Adrenal gland (tissue), 12 donors: Measurements from ENCODE around the gene MOCS2. TPM values are rescaled to one million over a fixed set of nuclear protein-coding genes. Genes with fewer than 3 reads are reported as not detected.

Experiments used
- DNase-seq, 7 donors: peaks; one replicate each; pipeline ENCODE4 v3.0.0-alpha.2; 2019 to 2020
- H3K27ac ChIP-seq, 5 donors: fragments of 200-600 bp; sonication (generic) in 4 of 5; 1 replicate in 3 of 5; 2 replicates in 2 of 5; pipeline versions ENCODE4 v1.5.1 to v1.8.0; 2016 to 2020; ENCODE audit warnings: mild to moderate bottlenecking in 1 of 5
- H3K27me3 ChIP-seq: fragments of 200-600 bp; 2 replicates; pipeline ENCODE4 v1.8.0; 2021
- H3K36me3 ChIP-seq, 2 donors: fragments of 200-600 bp; replicated peaks in 1 of 2; 1 replicate in 1 of 2; 2 replicates in 1 of 2; pipeline versions ENCODE4 v1.5.1 to v1.8.0; 2018 to 2022
- H3K4me1 ChIP-seq, 2 donors: fragments of 200-600 bp; replicated peaks in 1 of 2; 1 replicate in 1 of 2; 2 replicates in 1 of 2; pipeline versions ENCODE4 v1.5.1 to v1.8.0; 2018 to 2021
- H3K4me3 ChIP-seq, 4 donors: fragments of 200-600 bp; sonication (generic) in 3 of 4; one replicate each; pipeline ENCODE4 v1.5.1; 2016 to 2018
- H3K9me3 ChIP-seq, 3 donors: fragments of 200-600 bp; sonication (generic) in 1 of 3; replicated peaks in 1 of 3; 1 replicate in 2 of 3; 2 replicates in 1 of 3; pipeline versions ENCODE4 v1.5.1 to v1.8.0; 2016 to 2021
- CTCF ChIP-seq, 6 experiments: fragments of 450-650 bp in 4 of 6; fragments of 200-600 bp in 2 of 6; sonication (generic) in 1 of 6; IDR thresholded peaks; 1 replicate in 5 of 6; 2 replicates in 1 of 6; pipeline versions ENCODE4 v1.5.1 to v1.8.0; 2016 to 2021; ENCODE audit warnings: antibody characterized with exemption in 6 of 6, mild to moderate bottlenecking in 2 of 6, moderate library complexity in 1 of 6
- POLR2A ChIP-seq, 2 donors: fragments of 450-650 bp; IDR thresholded peaks; one replicate each; pipeline ENCODE4 v1.6.1; 2017; ENCODE audit warnings: antibody characterized with exemption in 2 of 2, mild to moderate bottlenecking in 2 of 2, moderate library complexity in 1 of 2
- WGBS, 4 donors: extraction: QIAGEN DNeasy Blood & Tissue Kit in 2 of 4; methylation state at CpG; one replicate each; pipeline versions ENCODE4 v1.1.5 to v1.1.7; 2013 to 2017; 5-methylcytosine and 5-hydroxymethylcytosine counted together
- intact Hi-C, 2 donors: fragments of 100-400 bp; cut with DNase I; formaldehyde crosslinking; loops; one replicate each; pipeline versions ENCODE4 v1.14.1 to v1.15.0; 2022 to 2023
- polyA plus RNA-seq, 3 donors: library from polyadenylated mRNA; stranded (reverse); fragments of 200-250 nt in 2 of 3; fragments of 350-450 nt in 1 of 3; fragmentation: Illumina TruSeq in 1 of 3; extraction: RNeasy Lipid Tissue Mini Kit (QIAGEN cat#74804) in 1 of 3; gene quantifications; one replicate each; pipeline ENCODE4 v1.2.3, GENCODE V29; 2013 to 2014
- total RNA-seq, 9 donors: library from RNA; depleted of rRNA in 4 of 9; stranded (reverse); fragments of >200 nt in 4 of 9; fragments of 120-200 nt in 1 of 9; fragmentation: NEBNext Ultra II Directional in 1 of 9; extraction: Animal tissue kit (Norgen Biotek cat#: 25700) in 1 of 9; gene quantifications; one replicate each; pipeline versions ENCODE4 v1.1.0 to v1.2.4, GENCODE V29; 2013 to 2023
- donor health status: healthy with polysubstance abuse.
- donor health status: Bipolar disorder and iron deficiency.
- donor health status: DM: yes; HTN: yes; CAD: no.
- donor health status: DM: no; HTN: no; CAD: no.
- donor health status: DM: no; HTN: no; CAD: no.
- donor health status: DM: yes; HTN: yes; CAD: no.

Gene MOCS2
- total and polyA plus RNA-seq, 12 donors: 38.2 to 204 (median 82.1) TPM

GRCh38 chr5:53069626-53070025, 39.9 kb downstream of the MOCS2 start:
- 88 to 98% (median 95%) methylated on average over 5 of the region's 5 CpGs for WGBS, 4 donors
- no peak for TF ChIP-seq CTCF (IDR thresholded peaks at IDR 0.05)
- peak in 1 of 7 donors; percentile 9 for DNase-seq
- peaks cover 0 to 9% of the 10 kb centered on the region in 2 donors for H3K36me3 ChIP-seq
- H3K4me3 ChIP-seq: no peak overlapping the region
- intact Hi-C loops: no loop called here
- no peaks in the 10 kb centered on the region for H3K27me3 ChIP-seq
- no peaks in the 10 kb centered on the region for H3K9me3 ChIP-seq
- H3K27ac ChIP-seq: no peak overlapping the region
- H3K4me1 ChIP-seq: peaks cover 0 to 10% of the 10 kb centered on the region in 2 donors

DNA sequence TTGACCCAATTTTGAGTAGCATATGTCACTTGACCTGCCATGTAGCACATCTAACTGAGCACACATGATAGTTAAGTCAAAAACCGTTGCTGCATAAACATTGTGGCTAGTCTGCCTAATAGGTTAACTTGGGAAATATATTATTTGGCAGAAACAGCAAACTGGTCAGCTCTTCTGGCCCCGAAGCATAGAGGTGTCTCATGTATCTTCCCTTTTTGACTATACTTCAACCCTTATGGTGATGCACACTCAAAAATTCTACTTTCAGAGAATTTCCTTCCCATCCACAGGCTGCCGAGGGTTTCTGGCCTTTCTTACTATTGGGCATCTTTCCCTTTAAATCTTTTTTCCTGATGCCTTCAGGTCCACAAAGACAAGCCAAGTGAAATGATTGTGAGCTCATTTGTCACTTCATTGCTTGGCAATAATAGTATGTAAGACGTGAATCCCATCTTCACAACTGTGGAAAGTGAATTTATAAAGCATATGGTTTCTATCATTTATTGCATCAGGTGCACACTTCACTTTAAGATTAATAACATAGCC, 41.2 kb downstream of the MOCS2 start:
- peaks cover 0 to 8% of the 10 kb centered on the region in 2 donors for H3K36me3 ChIP-seq
- WGBS, 4 donors: 82 to 90% (median 88%) methylated on average over 4 of the region's 4 CpGs
- H3K4me3 ChIP-seq: no peak overlapping the region
- H3K9me3 ChIP-seq: no peaks in the 10 kb centered on the region
- peaks cover 0 to 10% of the 10 kb centered on the region in 2 donors for H3K4me1 ChIP-seq
- DNase-seq: no peak
- H3K27me3 ChIP-seq: no peaks in the 10 kb centered on the region
- intact Hi-C loops: no loop called here
- H3K27ac ChIP-seq: no peak overlapping the region
- TF ChIP-seq POLR2A (IDR thresholded peaks at IDR 0.05): no peak
- TF ChIP-seq CTCF (IDR thresholded peaks at IDR 0.05): no peak

- H3K27me3 ChIP-seq: no peaks in the 10 kb centered on the region
- peaks cover 0 to 8% of the 10 kb centered on the region in 2 donors for H3K36me3 ChIP-seq
- peaks cover 0 to 10% of the 10 kb centered on the region in 2 donors for H3K4me1 ChIP-seq
- intact Hi-C loops: no loop called here
- H3K27ac ChIP-seq: no peak overlapping the region
- no peak for DNase-seq
- H3K4me3 ChIP-seq: no peak overlapping the region
- WGBS, 4 donors: 0% methylated on average over 1 of the region's 1 CpG
- TF ChIP-seq POLR2A (IDR thresholded peaks at IDR 0.05) (no peak), CTCF (IDR thresholded peaks at IDR 0.05) (no peak)
- H3K9me3 ChIP-seq: no peaks in the 10 kb centered on the region
Observed at GRCh38 chr5:53067641-53068040, 41.9 kb downstream of the MOCS2 start.

GRCh38 chr5:53066088-53066487, 43.5 kb downstream of the MOCS2 start:
- no peaks in the 10 kb centered on the region for H3K27me3 ChIP-seq
- H3K9me3 ChIP-seq: no peaks in the 10 kb centered on the region
- H3K4me3 ChIP-seq: no peak overlapping the region
- peaks cover 0 to 8% of the 10 kb centered on the region in 2 donors for H3K36me3 ChIP-seq
- intact Hi-C loops: no loop called here
- DNase-seq: no peak
- no peak for TF ChIP-seq CTCF (IDR thresholded peaks at IDR 0.05)
- no peak for TF ChIP-seq POLR2A (IDR thresholded peaks at IDR 0.05)
- WGBS, 4 donors: 86 to 100% (median 93%) methylated on average over 1 of the region's 1 CpG
- no peak overlapping the region for H3K27ac ChIP-seq
- H3K4me1 ChIP-seq: no peaks in the 10 kb centered on the region
